Limb (tissue), 2 donors: ENCODE data around the gene GALNT17.

Experiments used
- DNase-seq, 2 donors: peaks; one replicate each; pipeline ENCODE4 v3.0.0-alpha.2; 2016; ENCODE audit errors: extremely low spot score in 2 of 2

GALNT17 gene

DNA sequence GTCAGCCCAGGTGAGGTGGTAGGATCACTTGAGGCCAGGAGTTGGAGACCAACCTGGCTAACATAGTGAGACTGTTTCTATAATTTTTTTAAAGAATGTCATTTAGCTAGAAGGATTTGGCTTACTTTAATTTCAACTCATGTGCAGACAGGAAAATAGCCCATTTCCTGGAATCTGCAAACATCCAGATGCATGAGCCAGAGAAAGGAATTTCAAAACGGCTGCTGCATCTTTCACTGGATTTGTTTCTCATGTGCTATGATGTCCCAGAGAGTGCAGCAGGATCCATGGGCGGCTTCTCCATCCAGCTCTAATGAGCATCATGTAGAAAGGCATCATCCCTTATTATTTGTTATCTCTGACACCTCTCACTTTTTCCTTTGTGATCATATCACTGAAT, 149.3 kb downstream of the GALNT17 start:
- DNase-seq, result no peak

GRCh38 chr7:71283802-71284201, 151.9 kb downstream of the GALNT17 start:
- DNase-seq, result no peak

DNA sequence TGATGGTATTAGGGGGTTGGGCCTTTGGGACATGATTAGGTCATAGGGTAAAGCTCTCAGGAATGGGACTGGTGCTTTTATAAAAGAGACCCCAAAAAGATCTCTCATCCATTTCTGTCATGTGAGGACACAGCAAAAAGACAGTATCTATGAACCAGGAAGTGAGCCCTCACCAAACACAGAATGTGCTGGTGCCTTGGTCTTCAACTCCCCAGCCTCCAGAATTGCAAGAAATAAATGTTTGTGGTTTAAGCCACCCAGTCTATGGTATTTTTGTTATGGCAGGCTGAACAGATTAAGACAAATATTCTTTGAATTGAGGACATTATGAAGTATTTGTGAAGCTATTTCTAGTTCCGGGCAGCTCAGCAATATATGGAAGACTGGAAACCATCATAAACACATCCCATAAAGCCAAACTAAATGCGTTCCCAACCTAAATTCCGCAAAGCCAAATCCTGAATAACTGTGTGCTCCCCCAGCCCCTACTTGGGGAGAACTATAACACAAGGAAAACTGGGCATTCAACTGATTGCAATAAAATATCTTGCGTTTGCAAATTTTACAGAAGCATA, 153.7 kb downstream of the GALNT17 start:
- no peak for DNase-seq

- peak in 1 of 2 donors; percentile 57 for DNase-seq
These were observed 154.4 kb downstream of the GALNT17 start for GRCh38 chr7:71286336-71286735.

DNA sequence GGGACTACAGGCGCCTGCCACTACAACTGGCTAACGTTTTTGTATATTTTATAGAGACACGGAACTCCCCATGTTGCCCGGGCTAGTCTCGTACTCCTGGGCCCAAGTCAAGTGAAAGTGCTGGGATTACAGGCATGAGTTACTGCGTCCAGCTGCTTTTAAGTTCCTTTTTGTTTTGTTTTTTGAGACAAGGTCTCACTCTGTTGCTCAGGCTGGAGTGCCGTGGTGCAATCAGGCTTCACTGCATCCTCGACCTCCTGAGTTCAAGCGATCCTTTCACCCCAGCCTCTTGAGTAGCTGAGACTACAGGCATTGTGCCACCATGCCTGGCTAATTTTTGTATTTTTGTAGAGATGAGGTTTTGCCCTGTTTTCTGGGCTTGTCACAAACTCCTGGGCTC, 155.0 kb downstream of the GALNT17 start:
- no peak for DNase-seq

DNA sequence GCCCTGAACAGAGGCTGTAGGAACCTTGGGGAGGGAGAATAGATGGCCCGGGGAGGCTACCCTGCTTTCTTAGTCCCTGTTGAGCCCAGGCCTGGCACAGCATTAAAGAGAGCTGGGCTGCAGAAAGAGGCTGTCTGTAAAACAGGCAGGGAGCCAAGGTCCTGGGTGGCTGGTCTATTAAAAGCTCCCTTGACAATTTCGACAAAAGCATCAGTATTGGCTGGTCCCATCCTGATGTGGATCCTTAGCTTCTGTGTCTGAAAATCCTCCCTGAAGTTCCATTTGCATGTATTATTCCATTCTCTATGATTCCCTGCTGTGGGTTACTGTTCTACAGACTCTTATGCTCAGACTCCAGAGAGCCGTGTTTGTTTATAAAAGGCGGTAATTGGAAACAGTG, 158.5 kb downstream of the GALNT17 start:
- no peak for DNase-seq

- DNase-seq, result no peak
These were observed 166.4 kb downstream of the GALNT17 start for GRCh38 chr7:71298378-71298777.

GRCh38 chr7:71300086-71300485, 168.1 kb downstream of the GALNT17 start:
- no peak for DNase-seq

DNA sequence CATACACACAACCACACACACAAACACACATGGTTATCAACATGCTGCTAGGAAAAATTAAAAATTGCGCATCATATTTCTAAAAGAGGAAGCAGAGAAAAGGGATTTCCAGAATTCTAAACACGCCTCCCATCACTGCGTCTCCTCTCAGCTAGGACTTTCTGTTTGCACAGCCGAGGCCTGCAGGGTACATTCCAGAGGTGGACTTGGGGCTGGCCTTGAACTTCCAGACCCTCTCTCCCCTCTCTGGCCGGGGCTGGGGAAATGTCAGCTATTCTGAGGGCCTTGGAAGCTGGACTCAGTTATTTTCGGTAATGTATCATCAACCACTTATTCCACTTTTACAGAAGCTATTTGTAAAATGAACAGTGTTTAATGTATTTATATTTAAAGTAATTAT, 168.7 kb downstream of the GALNT17 start:
- no peak for DNase-seq

DNA sequence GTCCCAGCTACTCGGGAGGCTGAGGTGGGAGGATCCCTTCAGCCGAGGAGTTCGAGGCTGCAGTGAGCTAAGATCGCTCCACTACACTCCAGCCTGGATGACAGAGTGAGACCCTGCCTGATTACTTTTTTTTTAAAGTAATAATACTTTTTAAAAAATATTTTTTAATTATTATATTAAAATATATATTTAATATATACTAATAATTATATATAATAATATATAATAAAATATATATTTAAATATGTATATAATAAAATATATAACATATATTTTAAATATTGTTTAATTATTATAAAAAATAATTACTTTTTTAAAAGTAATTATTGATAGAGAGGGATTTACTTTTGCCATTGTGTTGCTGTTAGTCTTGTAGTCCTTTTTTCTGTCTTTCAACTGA, 169.2 kb downstream of the GALNT17 start:
- no peak for DNase-seq

- DNase-seq, result no peak
These were observed 171.6 kb downstream of the GALNT17 start for GRCh38 chr7:71303566-71303965.

DNA sequence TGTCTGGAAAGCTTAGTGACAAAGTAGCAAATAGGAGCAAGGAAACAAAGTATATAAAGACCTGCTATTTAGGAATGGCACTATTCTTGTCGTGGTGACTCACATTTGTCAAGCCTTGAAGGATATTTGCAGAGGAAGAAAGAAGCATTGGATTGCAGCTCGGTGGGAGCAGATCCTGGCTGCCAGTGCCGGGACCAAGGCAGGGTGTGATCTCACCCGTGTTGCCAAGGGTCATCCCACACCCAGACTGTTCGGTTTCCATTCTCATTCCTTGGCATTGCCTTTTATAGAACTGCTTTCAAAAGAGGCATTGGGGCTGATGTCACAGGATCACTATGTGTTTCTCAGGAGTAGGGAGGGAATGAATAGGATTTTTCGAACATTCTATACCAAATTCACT, 176.2 kb downstream of the GALNT17 start:
- DNase-seq, result peak; percentile 60 to 62

DNA sequence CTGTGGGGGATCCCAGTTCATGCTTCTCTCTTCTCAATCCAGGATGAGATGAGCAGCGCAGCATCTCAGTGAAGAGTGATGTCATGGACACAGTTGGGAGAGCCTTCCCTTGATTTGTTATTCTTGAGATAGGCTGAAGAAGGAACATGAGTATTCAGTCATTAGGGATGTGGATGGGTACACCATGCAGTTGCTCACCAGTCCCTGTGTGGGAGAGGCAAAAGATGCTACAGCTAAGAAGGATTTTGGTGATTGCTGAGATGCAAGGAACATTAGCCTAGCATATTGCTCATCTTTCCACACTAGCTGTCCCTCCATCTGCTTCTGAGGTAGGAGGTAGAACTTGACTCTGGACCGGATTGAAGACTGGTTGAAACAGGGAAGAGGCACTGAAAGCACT, 179.6 kb downstream of the GALNT17 start:
- DNase-seq, result no peak

DNA sequence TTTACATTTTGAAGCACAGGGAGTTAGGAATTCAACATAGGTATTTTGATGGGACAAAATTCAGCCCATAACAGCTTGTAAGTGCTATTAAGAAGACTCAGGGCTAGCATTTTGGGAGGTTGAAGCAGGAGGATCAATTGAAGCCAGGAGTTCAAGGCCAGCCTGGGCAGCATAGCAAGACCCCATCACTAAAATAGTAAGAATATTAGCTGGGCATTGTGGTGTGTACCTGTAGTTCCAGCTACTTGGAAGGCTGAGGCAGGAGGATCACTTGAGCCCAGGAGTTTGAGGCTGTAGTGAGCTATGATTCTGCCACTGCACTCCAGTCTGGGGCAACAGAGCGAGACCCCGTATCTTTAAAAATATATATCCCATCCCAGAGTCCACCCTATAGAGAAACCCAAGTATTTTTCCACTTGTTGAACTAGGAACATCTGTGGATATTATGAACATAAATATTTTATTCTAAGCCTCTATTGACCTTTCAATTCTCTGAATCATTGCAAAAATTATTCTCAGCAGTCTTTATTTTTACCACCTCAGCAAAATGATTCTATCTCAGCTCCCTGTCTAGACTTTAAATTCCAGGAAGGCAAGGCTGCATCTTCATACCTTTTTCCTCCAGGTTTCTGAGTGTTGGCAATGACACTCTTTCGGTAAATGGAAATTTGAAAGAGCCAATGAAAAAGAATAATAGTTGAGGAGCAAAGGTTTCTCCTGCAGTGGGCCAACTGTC, 181.0 kb downstream of the GALNT17 start:
- DNase-seq, result no peak

DNA sequence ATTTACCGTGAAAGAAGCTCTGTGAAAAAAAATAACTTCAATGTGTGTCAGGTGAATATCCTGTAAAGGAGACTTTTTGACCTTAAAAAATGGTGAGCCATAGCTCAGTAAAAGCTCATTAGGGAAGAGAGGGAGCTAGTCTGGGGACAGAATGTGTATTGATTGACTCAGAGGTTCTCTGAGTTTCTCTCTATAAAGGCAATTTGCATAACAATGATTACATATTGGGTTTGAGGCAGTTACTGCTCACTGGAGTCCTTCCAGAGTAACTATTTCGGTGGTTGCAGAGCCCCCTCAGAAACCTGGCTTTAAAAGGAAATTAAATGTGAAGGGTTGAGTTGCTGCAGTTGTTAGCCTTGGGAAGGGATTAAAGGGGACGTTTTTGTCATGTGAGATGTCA, 181.6 kb downstream of the GALNT17 start:
- no peak for DNase-seq

- no peak for DNase-seq
These were observed 189.0 kb downstream of the GALNT17 start for GRCh38 chr7:71320916-71321315.

GRCh38 chr7:71322201-71322600, 190.3 kb downstream of the GALNT17 start:
- DNase-seq, result no peak

- no peak for DNase-seq
These were observed 191.8 kb downstream of the GALNT17 start for GRCh38 chr7:71323726-71324125.

GRCh38 chr7:71325151-71325550, 193.2 kb downstream of the GALNT17 start:
- DNase-seq, result no peak

DNA sequence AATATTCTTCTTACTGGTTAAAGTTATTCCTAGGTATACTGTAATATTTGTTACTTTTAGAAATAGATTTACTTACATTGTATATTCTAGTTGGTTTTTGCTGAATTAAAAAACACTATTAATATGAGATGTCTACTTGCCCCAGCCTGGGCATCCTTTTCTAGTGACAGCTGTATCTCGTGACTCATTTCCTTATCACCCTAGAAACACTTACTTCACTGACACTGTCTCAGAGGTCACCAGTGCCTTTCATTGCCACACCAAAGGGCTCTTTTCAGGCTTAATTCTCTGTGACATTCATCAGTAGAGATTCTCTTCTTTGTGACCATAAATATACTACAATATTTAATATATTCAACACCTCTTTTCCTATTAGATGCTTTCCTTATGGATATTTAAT, 194.7 kb downstream of the GALNT17 start:
- DNase-seq, result no peak

DNA sequence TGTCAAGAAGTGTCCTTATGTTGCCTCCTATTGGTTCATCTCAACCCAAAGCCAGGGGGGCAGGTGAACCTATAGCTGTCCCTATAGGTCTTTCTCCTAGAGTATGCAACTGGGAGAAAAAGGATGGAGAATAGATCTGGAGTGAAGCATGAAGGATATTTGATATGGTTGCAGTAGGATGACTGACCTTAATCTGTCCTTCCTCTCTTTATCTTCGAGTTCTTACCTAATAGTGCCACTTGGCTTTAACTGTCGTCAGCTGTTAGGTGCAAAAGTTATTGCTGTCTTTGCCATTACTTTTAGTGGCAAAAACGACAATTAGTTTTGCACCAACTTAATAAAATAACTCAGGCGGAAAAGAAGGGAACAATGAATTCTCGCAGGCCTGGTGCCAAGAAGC, 196.0 kb downstream of the GALNT17 start:
- DNase-seq, result no peak

- peak in 1 of 2 donors; percentile 45 for DNase-seq
These were observed 197.2 kb downstream of the GALNT17 start for GRCh38 chr7:71329030-71329660.

GRCh38 chr7:71332207-71332606, 200.3 kb downstream of the GALNT17 start:
- no peak for DNase-seq
